CD4-positive, alpha-beta T cell treated with Interleukin-4 for 1 hour (primary cell): ENCODE results near the gene SLC37A4.
A peak's percentile ranks its signal among the peaks of the same experiment; 100 is the strongest.
"Not testable (repeated sequence)": the region's sequence is repeated elsewhere in the genome, so short reads cannot be mapped to it uniquely, and the experiment has no call there.

Experiments used
- DNase-seq, 2 donors: peaks; one replicate each; pipeline ENCODE4 v3.0.0-alpha.2; 2020 to 2022

The SLC37A4 gene

DNA sequence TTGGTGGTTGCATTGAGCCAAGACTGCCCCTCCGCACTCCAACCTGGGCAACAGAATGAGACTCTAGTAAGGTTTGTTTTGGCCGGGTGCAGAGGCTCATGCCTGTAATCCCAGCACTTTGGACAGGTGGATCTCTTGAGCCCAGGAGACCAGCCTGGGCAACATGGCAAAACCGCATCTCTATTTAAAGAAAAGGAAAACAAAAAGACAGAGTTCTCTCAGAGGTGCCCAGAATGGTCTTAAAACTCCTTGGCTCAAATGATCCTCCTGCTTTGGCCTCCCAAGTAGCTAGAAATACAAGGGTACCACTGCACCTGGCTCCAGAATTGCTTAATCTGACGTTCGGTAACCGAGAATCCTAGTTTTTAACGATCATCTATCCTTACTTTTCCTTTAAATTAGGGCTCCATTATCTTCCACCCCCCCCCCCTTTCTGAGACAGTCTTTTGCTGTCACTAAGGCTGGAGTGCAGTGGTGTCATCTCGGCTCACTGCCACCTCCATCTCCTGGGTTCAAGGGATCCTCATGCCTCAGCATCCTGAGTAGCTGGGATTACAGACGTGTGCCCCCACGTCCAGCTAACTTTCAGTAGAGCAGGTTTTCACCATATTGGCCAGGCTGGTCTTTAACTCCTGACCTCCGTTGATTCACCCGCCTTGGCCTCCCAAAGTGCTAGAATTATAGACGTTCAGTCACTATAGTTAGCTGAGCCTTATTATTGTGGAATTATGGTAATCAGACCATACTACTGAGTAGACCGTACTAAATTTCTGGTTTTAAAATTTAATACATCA, 14.3 kb downstream of the SLC37A4 start:
- DNase-seq = no peak

DNA sequence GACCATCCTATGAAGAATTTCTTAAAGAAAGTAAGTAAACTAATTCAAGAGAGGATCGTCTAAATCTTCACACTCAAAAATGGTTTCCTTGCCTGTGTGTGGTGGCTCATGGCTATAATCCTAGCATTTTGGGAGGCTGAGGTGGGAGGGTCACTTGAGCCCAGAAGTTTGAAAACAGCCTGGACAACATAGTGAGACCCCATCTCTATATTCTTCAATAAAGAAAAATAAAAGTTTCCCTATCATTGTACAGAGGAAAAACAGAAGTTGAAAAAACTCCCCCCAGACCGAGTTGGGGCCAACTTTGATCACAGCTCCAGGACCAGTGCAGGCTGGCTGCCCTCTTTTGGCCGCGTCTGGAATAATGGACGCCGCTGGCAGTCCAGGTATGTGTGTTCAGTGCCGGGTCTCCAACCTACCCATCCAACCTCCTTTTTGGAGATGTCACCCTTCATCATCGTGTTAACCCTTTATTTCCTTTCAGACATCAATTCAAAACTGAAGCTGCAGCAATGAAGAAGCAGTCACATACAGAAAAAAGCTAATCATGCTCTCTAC, 15.5 kb downstream of the SLC37A4 start:
- no peak for DNase-seq

DNA sequence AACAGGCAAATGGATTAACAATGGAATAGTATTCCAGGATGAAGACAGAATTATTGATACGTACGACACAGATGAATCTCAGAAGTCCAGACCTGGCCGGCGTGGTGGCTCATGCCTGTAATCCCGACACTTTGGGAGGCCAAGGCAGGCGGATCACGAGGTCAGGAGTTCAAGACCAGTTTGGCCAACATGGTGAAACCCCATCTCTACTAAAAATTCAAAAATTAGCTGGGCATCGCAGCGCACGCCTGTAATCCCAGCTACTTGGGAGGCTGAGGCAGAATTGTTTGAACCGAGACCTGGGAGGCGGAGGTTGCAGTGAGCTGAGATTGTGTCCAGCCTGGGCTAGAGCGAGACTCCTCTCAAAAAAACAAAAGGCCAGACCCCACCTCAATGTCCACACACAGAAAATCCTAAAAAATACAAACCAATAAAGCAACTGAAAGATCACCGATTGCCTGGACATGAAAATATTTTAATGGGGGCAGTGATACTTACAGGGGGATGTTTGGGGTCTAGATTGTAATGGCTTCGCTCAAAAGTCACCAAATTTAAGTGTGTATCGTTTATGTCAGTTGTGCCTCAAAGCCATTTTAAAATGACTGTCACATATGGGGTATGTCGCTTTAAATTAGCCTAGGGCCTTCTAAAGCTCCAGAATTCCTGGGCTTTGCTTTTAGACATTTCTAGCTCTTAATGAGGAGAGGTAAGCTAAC, 16.3 kb downstream of the SLC37A4 start:
- no peak for DNase-seq

DNA sequence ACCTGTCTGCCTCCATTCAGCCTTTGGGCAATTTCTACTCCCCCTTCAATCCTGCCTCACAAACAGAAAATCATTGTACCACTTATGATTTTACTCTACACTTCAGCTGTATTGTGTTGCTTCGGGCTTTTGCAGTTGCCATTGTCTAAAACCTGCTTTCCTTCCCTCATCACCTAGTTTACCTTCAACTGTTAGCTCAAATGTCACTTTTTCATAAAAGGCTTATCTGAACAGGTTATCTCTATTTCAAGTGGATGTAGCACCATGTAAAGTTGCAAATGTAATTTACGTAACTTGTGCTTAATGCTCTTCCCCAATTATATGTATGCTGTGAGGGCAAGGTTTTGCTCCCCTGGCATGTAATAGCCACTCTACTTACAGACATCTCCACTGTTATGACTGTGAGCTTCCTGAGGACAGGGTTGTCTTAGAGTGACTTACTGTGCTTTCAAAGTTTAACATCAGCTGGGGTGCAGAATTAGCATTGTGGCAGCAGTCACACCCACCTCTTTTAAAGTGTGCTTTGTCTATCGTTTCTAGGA, 18.0 kb downstream of the SLC37A4 start:
- no peak for DNase-seq

DNA sequence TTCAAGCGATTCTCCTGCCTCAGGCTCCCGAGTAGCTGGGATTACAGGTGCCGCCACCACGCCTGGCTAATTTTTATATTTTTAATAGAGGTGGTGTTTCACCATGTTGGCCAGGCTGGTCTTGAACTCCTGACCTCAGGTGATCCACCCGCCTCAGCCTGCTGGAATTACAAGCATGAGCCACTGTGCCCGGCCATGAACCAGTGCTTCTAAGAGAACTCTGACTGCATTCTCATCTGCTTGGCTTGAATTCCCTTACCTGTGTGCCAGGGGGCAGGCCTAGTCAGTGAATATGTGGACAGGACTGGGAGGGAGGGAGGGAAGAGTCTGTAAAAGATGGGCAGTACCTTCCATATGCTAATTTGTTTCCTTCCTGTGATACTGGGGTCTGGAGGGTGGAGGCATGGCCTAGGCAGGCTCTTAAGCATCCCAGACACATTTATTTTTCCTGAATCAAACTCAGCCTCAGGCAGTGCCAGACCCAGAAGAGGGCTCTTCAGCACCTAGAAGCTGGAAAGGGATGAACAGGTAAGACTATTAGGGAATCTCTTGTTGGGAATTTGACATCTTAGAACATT, 19.1 kb downstream of the SLC37A4 start:
- DNase-seq = no peak

DNA sequence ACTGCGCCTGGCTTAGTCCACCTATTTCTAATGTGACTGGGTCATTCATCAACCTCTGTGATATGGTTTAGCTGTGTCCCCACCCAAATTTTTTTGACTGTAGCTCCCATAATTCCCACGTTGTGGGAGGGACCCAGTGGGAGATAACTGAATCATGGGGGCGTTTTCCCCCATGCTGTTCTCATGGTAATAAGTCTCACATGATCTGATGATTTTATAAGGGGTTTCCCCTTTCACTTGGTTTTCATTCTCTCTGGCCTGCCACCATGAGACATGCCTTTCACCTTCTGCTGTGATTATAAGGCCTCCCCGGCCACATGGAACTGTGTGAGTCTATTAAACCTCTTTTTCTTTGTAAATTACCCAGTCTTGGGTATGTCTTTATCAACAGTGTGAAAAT, 24.0 kb downstream of the SLC37A4 start:
- no peak for DNase-seq

DNA sequence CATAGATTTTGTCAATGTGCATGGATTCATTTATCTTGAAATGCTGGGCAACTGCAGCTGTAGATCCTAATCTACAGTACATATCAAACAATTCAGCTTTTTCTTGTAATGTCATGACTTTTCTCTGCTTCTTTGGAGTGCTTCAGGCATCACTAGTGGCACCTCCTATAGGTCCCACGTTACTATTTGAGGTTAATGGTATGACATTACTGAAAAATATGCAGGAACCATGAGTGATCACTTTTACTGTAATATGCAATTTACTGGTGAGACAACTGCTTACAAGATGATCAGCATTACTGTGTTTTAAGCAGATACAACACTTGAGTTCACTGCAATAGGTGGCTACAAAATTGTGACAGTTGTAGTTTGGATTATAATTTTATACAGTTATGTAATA, 29.8 kb downstream of the SLC37A4 start:
- DNase-seq = no peak

DNA sequence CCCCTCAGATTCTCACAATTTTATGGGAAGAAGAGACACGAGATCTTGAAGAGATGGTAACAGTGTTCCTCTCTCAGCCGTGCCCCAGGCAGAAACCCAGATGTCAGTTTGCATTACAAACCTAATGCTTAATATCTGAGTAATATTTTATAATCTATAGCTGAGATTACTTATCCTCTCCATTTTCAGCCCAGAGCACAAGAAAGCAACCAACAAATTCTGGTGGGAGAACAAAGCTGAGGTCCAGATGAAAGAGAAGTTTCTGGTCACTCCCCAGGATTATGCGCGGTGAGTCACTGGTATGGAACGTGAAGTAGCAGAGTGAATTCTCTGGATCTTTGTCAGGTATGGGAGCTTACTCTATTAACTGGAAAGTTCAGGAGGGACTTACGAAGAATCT, 31.9 kb downstream of the SLC37A4 start:
- no peak for DNase-seq

DNA sequence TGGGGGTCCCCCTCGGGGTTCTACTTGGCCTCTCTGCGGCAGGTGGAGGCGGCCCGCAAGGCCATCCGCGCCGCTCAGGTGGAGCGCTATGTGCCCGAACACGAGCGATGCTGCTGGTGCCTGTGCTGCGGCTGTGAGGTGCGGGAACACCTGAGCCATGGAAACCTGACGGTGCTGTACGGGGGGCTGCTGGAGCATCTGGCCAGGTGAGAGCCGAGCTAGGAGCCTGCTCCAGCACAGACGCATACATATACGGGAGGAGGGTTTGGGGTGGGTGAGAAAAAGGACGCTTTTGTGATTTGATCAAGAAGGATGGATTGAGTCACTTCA, 32.3 kb downstream of the SLC37A4 start:
- no peak for DNase-seq

DNA sequence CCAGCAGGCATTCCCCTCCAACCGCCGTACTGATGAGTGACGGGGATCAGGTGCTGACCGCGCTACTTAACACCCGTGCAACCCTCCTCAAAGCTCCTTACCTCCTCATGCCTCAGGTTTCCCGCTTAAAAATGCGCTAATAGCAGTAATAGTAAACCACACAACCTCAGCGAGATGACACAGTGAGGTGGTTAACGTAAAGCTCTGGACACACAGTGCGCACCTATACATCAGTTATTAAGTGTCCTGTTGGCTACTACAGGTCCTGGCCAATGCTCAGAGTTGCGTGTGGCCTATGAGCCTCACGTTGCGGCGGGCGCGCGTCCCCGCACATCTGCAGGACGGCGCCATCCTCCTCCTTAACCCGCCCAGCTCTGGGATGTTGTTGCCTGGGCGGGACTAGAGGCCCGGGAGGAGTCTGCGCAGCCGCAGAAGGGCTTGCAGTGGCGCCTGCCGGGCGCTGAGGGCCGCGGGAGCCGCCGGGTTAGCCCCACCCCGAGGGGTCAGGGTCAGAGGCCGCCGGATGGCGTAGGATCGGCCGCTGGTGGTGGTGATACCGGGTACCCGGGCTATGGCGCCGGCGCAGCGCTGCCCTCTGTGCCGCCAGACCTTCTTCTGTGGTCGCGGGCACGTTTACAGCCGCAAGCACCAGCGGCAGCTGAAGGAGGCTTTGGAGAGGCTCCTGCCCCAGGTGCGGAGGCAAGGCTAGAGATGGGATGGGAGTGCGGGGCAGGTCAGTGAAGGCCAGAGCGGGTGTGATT, 32.9 kb downstream of the SLC37A4 start, which contains the start of gene CENATAC:
Gene CENATAC, plus strand, starts transcription at position 512 of the 761 bp plus-strand sequence. Its CDS starts 60 bp downstream, at position 572.
- peak; percentile 95 to 96 for DNase-seq

DNA sequence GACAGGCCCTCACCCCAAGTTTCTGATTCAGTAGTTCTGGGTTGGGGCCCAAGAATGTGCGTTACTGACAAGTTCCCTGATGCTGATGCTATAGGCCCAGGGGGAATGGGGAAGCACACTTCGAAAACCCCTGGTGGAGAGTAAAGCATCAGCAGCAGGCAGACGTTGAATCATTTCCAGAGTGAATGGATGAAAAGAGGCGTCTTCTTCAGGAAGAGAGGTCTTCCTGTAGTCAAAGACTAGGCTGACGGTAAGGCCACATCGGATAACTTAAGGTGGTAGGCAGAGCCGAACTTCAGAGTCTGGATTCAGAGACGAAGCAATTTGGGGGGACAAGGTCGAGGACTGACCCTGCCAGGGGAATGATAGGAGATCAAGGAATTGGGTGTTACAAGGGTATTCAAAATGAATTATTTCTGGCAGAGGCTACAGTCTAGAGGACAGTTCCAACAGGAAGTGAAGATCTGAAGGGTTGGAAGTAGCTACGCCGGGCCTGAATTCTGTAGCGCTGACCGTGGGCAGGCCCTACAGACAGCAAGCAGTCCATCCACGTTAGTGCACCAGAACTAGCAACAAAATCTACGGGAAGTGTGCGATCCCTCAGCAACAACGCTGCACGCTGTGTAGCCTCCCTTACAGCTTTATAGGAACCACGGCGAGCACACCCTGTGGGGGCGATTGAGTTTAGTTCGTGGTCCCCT, 33.6 kb downstream of the SLC37A4 start:
- peak; percentile 23 to 56 for DNase-seq

DNA sequence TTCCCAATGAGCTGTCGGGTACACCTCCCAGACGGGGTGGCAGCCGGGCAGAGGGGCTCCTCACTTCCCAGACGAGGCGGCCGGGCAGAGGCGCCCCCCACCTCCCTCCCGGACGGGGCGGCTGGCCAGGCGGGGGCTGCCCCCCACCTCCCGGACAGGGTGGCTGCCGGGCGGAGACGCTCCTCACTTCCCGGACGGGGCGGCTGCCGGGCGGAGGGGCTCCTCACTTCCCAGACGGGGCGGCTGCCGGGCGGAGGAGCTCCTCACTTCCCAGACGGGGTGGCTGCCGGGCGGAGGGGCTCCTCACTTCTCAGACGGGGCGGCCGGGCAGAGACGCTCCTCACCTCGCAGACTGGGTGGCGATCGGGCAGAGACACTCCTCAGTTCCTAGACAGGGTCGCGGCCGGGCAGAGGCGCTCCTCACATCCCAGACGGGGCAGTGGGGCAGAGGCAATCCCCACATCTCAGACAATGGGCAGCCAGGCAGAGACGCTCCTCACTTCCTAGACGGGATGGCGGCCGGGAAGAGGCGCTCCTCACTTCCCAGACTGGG, 39.1 kb downstream of the SLC37A4 start:
- not testable (repeated sequence) for DNase-seq

DNA sequence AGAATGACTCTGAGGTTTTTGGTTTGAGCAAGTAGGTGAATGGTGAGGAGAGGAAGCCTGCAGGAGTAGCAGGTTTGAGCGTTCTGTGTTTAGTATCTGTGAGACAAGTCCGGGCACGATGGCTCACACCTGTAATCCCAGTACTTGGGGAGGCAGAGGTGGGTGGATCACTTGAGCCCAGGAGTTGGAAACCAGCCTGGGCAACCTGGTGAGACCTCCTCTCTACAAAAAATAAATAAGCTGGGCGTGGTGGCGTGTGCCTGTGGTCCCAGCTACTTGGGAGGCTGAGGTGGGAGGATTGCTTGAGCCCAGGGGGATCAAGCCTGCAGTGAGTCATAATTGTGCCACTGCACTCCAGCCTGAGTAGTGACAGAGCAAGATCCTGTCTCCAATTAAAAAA, 42.4 kb downstream of the SLC37A4 start:
- no peak for DNase-seq

DNA sequence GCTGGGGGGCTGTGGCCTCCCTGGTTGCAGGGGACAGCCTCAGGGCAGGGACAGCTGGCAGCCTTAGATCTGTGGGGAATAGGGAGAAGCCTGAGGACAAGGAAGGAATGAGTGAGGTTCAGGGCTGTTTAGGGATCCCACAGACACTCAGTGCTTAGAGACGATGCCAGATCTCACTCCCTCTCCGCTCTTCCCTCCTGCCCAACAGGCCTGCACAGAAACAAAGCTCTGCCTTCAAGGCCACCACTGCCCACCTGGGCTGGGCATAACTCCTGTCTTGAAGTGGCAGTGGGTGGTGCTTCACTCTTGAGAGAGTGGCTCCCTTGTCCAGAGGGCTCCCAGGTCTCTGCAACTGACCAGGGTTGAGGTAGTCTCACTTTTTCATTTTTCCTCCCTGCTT, 45.9 kb downstream of the SLC37A4 start:
- DNase-seq = no peak

DNA sequence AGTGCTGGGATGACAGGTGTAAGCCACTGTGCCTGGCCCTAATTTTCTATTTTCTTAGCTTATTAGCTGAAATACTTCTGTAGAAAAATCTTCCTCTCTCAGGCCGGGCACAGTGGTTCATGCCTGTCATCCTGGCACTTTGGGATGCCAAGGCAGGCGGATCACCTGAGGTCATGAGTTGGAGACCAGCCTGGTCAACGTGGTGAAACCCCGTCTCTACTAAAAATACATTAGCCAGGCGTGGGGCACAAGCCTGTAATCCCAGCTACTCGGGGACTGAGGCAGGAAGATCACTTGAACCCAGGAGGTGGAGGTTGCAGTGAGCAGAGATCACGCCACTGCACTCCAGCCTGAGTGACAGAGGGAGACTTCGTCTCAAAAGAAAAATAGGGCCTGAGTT, 46.3 kb downstream of the SLC37A4 start:
- DNase-seq = not testable (repeated sequence)

DNA sequence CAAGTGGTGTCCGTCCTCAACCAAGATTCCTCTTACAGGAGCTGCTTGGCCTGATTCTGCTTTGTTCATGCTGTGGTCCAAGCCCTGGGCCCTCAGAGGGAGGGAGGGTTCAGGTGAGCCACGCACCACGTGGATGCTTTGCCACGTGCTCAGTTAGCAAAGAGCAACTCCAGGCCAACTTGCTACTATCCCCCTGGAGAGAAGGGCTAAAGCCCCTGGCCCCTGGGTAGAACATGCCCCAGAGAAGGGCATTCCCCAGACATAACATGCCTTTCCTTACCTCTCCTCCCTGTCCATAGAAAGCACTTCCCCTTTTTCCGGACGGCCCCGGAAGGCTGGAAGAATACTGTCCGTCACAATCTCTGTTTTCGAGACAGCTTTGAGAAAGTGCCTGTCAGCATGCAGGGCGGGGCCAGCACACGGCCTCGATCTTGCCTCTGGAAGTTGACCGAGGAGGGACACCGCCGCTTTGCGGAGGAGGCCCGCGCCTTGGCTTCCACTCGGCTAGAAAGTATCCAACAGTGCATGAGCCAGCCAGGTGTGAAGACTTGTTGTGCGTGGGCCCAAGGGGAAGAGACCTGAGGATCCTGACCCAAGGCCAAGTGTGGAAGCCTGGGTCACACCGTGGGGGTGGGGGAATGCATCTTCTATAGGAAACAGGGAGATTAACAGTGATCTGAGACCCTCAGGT, 50.3 kb downstream of the SLC37A4 start:
- no peak for DNase-seq

DNA sequence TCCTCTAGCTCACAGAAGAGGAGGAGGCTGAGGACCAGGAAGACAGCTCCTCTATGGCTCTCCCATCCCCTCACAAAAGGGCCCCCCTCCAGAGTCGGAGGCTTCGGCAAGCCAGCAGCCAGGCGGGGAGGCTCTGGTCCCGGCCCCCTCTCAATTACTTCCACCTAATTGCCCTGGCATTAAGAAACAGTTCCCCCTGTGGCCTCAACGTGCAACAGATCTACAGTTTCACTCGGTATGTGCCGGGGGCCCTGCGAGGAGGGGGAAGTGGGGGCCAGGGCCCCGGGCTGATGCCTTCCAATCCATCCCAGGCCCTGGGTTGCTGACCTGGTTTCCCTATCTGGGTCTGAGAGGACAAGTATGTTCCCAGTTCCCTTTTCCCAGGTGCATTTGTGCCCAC, 51.2 kb downstream of the SLC37A4 start:
- DNase-seq = no peak

DNA sequence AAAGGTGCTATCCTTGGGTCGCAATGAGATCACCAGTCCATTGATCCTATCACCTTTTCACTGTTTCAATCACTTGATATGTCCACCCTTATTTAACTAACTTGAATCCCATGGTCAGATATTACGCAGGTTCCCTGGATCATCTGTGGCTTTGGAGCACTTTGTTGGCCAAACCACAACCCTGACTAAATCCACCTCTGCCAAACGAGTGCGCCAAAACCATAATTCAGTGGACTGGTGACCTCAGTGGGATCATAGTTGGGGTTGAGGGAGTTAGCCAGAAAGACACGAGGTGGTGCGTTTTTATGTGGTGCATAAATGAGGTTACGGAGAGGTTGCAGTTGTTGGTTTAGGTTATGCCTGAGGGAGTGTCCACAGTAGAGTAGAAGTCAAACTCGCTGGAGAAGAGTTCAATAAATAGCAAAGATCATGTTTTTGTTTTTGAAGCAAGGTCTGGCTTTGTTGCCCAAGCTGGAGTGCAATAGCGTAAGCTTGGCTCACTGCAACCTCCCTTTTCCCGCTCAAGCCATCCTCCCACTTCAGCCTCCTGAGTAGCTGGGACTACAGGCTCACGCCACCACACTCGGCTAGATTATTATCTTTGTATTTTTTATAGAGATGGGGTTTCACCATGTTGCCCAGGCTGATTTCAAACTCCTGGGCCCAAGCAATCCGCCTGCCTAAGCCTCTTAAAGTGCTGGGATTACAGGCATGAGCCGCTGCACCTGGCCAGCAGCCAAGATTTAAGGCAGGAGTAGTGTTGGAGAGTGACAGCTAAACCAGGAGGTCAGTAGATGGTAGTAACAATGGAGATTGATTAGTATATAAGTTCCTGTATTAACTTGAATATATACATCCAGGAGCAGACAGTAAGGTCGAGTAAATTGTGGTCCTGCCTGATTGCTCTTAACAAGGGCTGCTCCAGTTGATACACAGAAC, 54.6 kb downstream of the SLC37A4 start:
- no peak for DNase-seq
